HEK293 (cell line): Measurements from ENCODE around the gene TRA2A.
A peak's percentile ranks its signal among the peaks of the same experiment; 100 is the strongest.

Source experiments
- CTCF ChIA-PET: fragments of 350-600 bp; formaldehyde crosslinking; extraction: SDS; loops from one replicate; lab custom pipeline; 2021; ENCODE audit warnings: antibody characterized with exemption; lab: Yijun Ruan, JAX
- POLR2A ChIA-PET: fragments of 300-600 bp; formaldehyde crosslinking; extraction: SDS; loops from one replicate; lab custom pipeline; 2020; ENCODE audit warnings: antibody characterized with exemption, inconsistent platforms; lab: Yijun Ruan, JAX
- H3K27ac ChIP-seq: fragments of 200-500 bp; sonication (Bioruptor generic); 2 replicates; pipeline ENCODE4 v1.5.1; 2014; ENCODE audit warnings: low read depth, low read length, control low read depth, inconsistent platforms; ENCODE audit errors: extremely low read depth
- H3K36me3 ChIP-seq, 2 experiments: fragments of 200-500 bp in 1 of 2; sonication (Bioruptor generic) in 1 of 2; 1 replicate in 1 of 2; 2 replicates in 1 of 2; pipeline ENCODE4 v1.5.1; 2014 to 2017; ENCODE audit warnings: inconsistent platforms in 2 of 2, low read length in 2 of 2; ENCODE audit not compliant: control insufficient read depth in 2 of 2, insufficient read depth in 1 of 2
- H3K4me1 ChIP-seq: fragments of 200-500 bp; sonication (Bioruptor generic); 2 replicates; pipeline ENCODE4 v1.5.1; 2014; ENCODE audit warnings: mild to moderate bottlenecking, low read length, inconsistent platforms; ENCODE audit not compliant: control insufficient read depth, insufficient read depth
- H3K4me3 ChIP-seq: 2 replicates; pipeline ENCODE4 v1.5.1; 2011; ENCODE audit warnings: low read depth, mild to moderate bottlenecking, control low read depth, low read length, moderate library complexity
- H3K9me3 ChIP-seq: fragments of 200-500 bp; sonication (Bioruptor generic); 2 replicates; pipeline ENCODE4 v1.5.1; 2014; ENCODE audit warnings: low read depth, low read length, inconsistent platforms; ENCODE audit not compliant: control insufficient read depth, insufficient read depth
- ATF2 ChIP-seq: fragments of 450-650 bp; formaldehyde crosslinking; IDR thresholded peaks from 2 replicates; pipeline ENCODE4 v1.5.1; 2016; ENCODE audit warnings: missing biosample characterization, missing genetic modification characterization, low read depth
- GLI4 ChIP-seq: fragments of 450-650 bp; formaldehyde crosslinking; IDR thresholded peaks from 2 replicates; pipeline ENCODE4 v1.5.1; 2016; ENCODE audit warnings: missing biosample characterization, missing genetic modification characterization
- HOXD13 ChIP-seq: sonication (generic); formaldehyde crosslinking; IDR thresholded peaks from 2 replicates; pipeline ENCODE4 v1.8.0; 2022; ENCODE audit warnings: missing genetic modification reagents, borderline replicate concordance
- MYNN ChIP-seq: fragments of 450-650 bp; formaldehyde crosslinking; IDR thresholded peaks from 2 replicates; pipeline ENCODE4 v1.5.1; 2016; ENCODE audit warnings: missing biosample characterization, missing genetic modification characterization, borderline replicate concordance
- PRDM6 ChIP-seq: fragments of 450-650 bp; formaldehyde crosslinking; IDR thresholded peaks from 2 replicates; pipeline ENCODE4 v1.5.1; 2017; ENCODE audit warnings: missing biosample characterization, missing genetic modification characterization
- SALL2 ChIP-seq: fragments of 450-650 bp; formaldehyde crosslinking; IDR thresholded peaks from 2 replicates; pipeline ENCODE4 v1.5.0; 2017; ENCODE audit warnings: missing biosample characterization, mild to moderate bottlenecking, missing genetic modification characterization, borderline replicate concordance
- SCRT1 ChIP-seq: fragments of 450-650 bp; formaldehyde crosslinking; IDR thresholded peaks from 2 replicates; pipeline ENCODE4 v1.5.1; 2016; ENCODE audit warnings: missing biosample characterization, missing genetic modification characterization, borderline replicate concordance
- SCRT2 ChIP-seq: fragments of 450-650 bp; formaldehyde crosslinking; IDR thresholded peaks from 2 replicates; pipeline ENCODE4 v1.5.1; 2016; ENCODE audit warnings: missing biosample characterization, missing genetic modification characterization
- SP7 ChIP-seq: fragments of 450-650 bp; formaldehyde crosslinking; IDR thresholded peaks from 2 replicates; pipeline ENCODE4 v1.5.1; 2016; ENCODE audit warnings: missing biosample characterization, missing genetic modification characterization
- TCF7L2 ChIP-seq: IDR thresholded peaks from 2 replicates; pipeline ENCODE4 v1.6.1; 2011; ENCODE audit warnings: low read depth, mild to moderate bottlenecking, inconsistent platforms, low read length, moderate library complexity, borderline replicate concordance
- ZNF138 ChIP-seq: fragments of 450-650 bp; formaldehyde crosslinking; IDR thresholded peaks from 2 replicates; pipeline ENCODE4 v1.5.1; 2016; ENCODE audit warnings: missing biosample characterization, missing genetic modification characterization, borderline replicate concordance
- ZNF366 ChIP-seq: fragments of 450-650 bp; formaldehyde crosslinking; conservative IDR thresholded peaks from 2 replicates; pipeline ENCODE4 v1.5.1; 2016; ENCODE audit warnings: missing biosample characterization, missing genetic modification characterization
- ZNF391 ChIP-seq: fragments of 450-650 bp; formaldehyde crosslinking; IDR thresholded peaks from 2 replicates; pipeline ENCODE4 v1.5.1; 2016; ENCODE audit warnings: low read depth, missing biosample characterization, missing genetic modification characterization, borderline replicate concordance
- ZNF629 ChIP-seq: fragments of 450-650 bp; formaldehyde crosslinking; IDR thresholded peaks from 2 replicates; pipeline ENCODE4 v1.5.1; 2017; ENCODE audit warnings: missing biosample characterization, missing genetic modification characterization
- ZNF658 ChIP-seq: fragments of 450-650 bp; formaldehyde crosslinking; IDR thresholded peaks from 2 replicates; pipeline ENCODE4; 2016; ENCODE audit warnings: missing biosample characterization, missing genetic modification characterization
- ZSCAN5A ChIP-seq: fragments of 450-650 bp; formaldehyde crosslinking; IDR thresholded peaks from 2 replicates; pipeline ENCODE4 v1.5.1; 2016; ENCODE audit warnings: missing biosample characterization, missing genetic modification characterization
- TF ChIP-seq, protein P1 (sequence below): fragments of 450-650 bp; formaldehyde crosslinking; IDR thresholded peaks from 2 replicates; pipeline ENCODE4 v1.5.1; 2016; ENCODE audit warnings: missing biosample characterization, missing genetic modification characterization

TRA2A gene

GRCh38 chr7:23472956-23473843, 58.6 kb downstream of the TRA2A start (continued):
- peak; percentile 65; the same call in 1 of the 2 replicates for TF ChIP-seq TCF7L2
- peak; percentile 33; the same call in 1 of the 2 replicates for TF ChIP-seq SP7

- POLR2A ChIA-PET, result interaction anchor here (0.5 to 1.9 kb wide), 6 partner anchors 42 to 200 kb away, joined by 3 to 11 read pairs (median 4); no protein-coding TSS in a partner anchor
- CTCF ChIA-PET, result interaction anchor here (0.7 to 1.9 kb wide), 7 partner anchors 17 to 204 kb away, joined by 3 to 9 read pairs (median 4); no protein-coding TSS in a partner anchor
- Histone ChIP-seq H3K4me1 (peaks cover 14% of the 10 kb centered on the region), H3K9me3 (no peaks in the 10 kb centered on the region), H3K4me3 (peak overlapping the region; percentile 90; the same call in 1 of the 2 replicates), H3K36me3 (no peaks in the 10 kb centered on the region), H3K27ac (peak overlapping the region; percentile 97)
- TF ChIP-seq SCRT1 (tag by site-specific recombination), result peak; percentile 72
- TF ChIP-seq SALL2, result no peak
- no peak for TF ChIP-seq ZNF138 (tag by site-specific recombination)
- TF ChIP-seq PRDM6 (tag by site-specific recombination), result peak; percentile 54; the same call in 1 of the 2 replicates
- TF ChIP-seq SCRT2 (tag by site-specific recombination), result peak; percentile 85
- TF ChIP-seq ZNF658 (tag by site-specific recombination), result no peak
- TF ChIP-seq, protein P1, sequence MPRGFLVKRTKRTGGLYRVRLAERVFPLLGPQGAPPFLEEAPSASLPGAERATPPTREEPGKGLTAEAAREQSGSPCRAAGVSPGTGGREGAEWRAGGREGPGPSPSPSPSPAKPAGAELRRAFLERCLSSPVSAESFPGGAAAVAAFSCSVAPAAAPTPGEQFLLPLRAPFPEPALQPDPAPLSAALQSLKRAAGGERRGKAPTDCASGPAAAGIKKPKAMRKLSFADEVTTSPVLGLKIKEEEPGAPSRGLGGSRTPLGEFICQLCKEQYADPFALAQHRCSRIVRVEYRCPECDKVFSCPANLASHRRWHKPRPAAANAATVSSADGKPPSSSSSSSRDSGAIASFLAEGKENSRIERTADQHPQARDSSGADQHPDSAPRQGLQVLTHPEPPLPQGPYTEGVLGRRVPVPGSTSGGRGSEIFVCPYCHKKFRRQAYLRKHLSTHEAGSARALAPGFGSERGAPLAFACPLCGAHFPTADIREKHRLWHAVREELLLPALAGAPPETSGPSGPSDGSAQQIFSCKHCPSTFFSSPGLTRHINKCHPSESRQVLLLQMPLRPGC (tag by site-specific recombination), result no peak
These were observed 59.2 kb downstream of the TRA2A start for GRCh38 chr7:23472556-23472955.

DNA sequence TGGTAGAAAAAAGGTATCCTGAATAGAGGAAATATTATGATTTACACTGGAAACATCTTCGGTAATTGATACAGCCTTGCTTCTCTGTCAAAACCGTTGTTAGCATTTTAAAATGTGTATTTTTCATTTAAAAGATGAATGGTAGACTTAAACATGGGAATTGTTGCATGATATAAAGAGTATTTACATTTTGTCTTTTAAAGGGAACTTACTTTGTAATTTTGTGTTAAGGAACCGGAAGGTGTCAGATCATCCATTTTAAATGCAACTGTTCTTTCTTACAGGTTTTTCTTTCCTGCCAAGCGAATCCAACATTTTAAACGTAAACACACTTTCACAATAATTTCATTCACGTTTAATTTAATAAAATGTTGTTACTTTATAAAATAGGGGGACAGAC, 59.7 kb downstream of the TRA2A start:
- ChIA-PET CTCF (interaction anchor here (0.7 to 1.9 kb wide), 5 partner anchors 18 to 203 kb away, joined by 3 to 9 read pairs (median 3); no protein-coding TSS in a partner anchor), POLR2A (interaction anchor here (1.3 to 1.9 kb wide), 2 partner anchors 59 to 173 kb away, joined by 3 to 11 read pairs; no protein-coding TSS in a partner anchor)
- Histone ChIP-seq H3K36me3 (no peaks in the 10 kb centered on the region), H3K27ac (peak overlapping the region; percentile 92; the same call in 1 of the 2 replicates), H3K9me3 (no peaks in the 10 kb centered on the region), H3K4me3 (peak overlapping the region; percentile 90), H3K4me1 (peaks cover 9% of the 10 kb centered on the region)
- no peak for TF ChIP-seq HOXD13 (CRISPR knock-in tag)
- TF ChIP-seq PRDM6 (tag by site-specific recombination), result peak; percentile 52; the same call in 1 of the 2 replicates

DNA sequence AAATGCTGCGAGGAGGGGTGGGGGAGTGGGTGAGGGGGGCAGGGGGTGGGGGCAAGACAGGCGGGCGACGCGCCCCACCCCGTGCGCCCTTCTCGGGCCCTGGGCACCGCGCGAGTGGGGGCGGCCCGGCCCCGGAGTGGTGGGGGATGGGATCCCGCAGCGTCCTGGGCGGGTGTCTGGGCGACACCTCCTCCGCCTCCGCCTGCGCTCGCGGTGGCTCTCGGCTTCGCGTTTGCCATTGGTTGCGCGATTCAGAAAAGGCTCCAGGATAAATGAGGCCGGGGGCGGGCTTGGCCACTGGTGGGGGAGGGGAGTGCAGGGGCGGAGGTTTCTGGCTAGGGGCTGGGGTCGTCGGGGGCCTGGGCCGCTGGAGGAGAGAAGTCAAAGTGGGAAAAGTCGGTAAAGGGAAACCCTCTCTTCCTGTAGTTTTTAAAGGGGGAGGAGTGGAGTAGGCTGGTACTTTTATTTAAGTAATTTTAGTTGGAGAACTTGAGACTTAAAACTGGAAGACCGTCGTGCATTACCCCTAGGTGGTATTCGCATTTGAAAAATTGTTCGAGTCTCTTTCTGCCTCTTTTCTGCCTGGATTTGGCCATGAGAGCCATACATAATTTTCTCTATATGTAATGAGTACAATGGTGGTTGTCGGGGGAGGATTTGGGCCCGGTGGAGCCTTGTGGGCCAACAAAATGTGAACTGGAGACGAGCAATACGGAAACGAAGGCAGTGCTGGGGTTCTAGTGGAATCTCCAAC, 60.5 kb downstream of the TRA2A start:
- Histone ChIP-seq H3K27ac (peak overlapping the region; percentile 92), H3K9me3 (no peaks in the 10 kb centered on the region), H3K4me3 (peak overlapping the region; percentile 90), H3K4me1 (peaks cover 10% of the 10 kb centered on the region), H3K36me3 (no peaks in the 10 kb centered on the region)
- POLR2A ChIA-PET, result no interaction called here
- CTCF ChIA-PET, result no interaction called here
- TF ChIP-seq ZSCAN5A (tag by site-specific recombination), result no peak
- 0 out of 2 replicates have a peak, but pooled peaks have one; percentile 6 for TF ChIP-seq ZNF366
- TF ChIP-seq MYNN, result peak; percentile 61
- TF ChIP-seq ATF2 (tag by site-specific recombination), result no peak
- TF ChIP-seq ZNF629, result no peak
- no peak for TF ChIP-seq ZNF391 (tag by site-specific recombination)
- TF ChIP-seq GLI4 (tag by site-specific recombination), result no peak
